H1 (cell line): ENCODE results near the gene PIP5K1B. TPM values are rescaled to one million over a fixed set of nuclear protein-coding genes. Genes with fewer than 3 reads are reported as not detected.

Experiments used
- EP300 ChIP-seq, 2 experiments: IDR thresholded peaks; 1 replicate in 1 of 2; 2 replicates in 1 of 2; pipeline ENCODE4 v1.6.1; 2011 to 2012; ENCODE audit warnings: low read depth in 2 of 2, low read length in 2 of 2, mild to moderate bottlenecking in 2 of 2, borderline replicate concordance in 1 of 2, inconsistent platforms in 1 of 2, moderate library complexity in 1 of 2
- MAFK ChIP-seq: IDR thresholded peaks from 2 replicates; pipeline ENCODE4 v1.6.1; 2012; ENCODE audit warnings: low read depth, mild to moderate bottlenecking, improper control_type of control experiment, low read length
- NANOG ChIP-seq: IDR thresholded peaks from 2 replicates; pipeline ENCODE4 v1.6.1; 2011; ENCODE audit warnings: low read length, low read depth, mild to moderate bottlenecking, inconsistent platforms; ENCODE audit not compliant: insufficient read depth, poor library complexity, severe bottlenecking
- RFX5 ChIP-seq: IDR thresholded peaks from 2 replicates; pipeline ENCODE4 v1.6.1; 2011; ENCODE audit warnings: low read depth, low read length, improper control_type of control experiment, borderline replicate concordance
- SIN3A ChIP-seq, 2 experiments: IDR thresholded peaks in 1 of 2; conservative IDR thresholded peaks in 1 of 2; 2 replicates each; pipeline ENCODE4 v1.6.1; 2011 to 2012; ENCODE audit warnings: low read length in 2 of 2, improper control_type of control experiment in 1 of 2, low read depth in 1 of 2, mild to moderate bottlenecking in 1 of 2
- SRF ChIP-seq: IDR thresholded peaks from 2 replicates; pipeline ENCODE4 v1.6.1; 2011; ENCODE audit warnings: mild to moderate bottlenecking, low read depth, low read length, moderate library complexity
- polyA plus RNA-seq, 7 experiments: library from polyadenylated mRNA; depleted of rRNA in 3 of 7; stranded (reverse) in 5 of 7; unstranded in 2 of 7; fragments of >200 nt in 5 of 7; fragments of 200-250 nt in 2 of 7; gene quantifications; 1 replicate in 5 of 7; 2 replicates in 1 of 7; 4 replicates in 1 of 7; pipeline versions ENCODE4 v1.2.1 to v1.2.3, GENCODE V29; 2011 to 2013; ENCODE audit warnings: missing spikeins in 2 of 7, mixed read lengths in 2 of 7
- total RNA-seq: library from RNA; stranded (reverse); fragmentation: NEBNext Ultra II Directional; extraction: Animal tissue kit (Norgen Biotek cat#: 25700); gene quantifications from 2 replicates; pipeline ENCODE4 v1.2.1, GENCODE V29; 2021

PIP5K1B gene
- total and polyA plus RNA-seq, 2 of the 8 experiments (the other 6 are each of a cell fraction or from before 2014, with no cell fraction given) = 4.7 to 7.7 TPM

DNA sequence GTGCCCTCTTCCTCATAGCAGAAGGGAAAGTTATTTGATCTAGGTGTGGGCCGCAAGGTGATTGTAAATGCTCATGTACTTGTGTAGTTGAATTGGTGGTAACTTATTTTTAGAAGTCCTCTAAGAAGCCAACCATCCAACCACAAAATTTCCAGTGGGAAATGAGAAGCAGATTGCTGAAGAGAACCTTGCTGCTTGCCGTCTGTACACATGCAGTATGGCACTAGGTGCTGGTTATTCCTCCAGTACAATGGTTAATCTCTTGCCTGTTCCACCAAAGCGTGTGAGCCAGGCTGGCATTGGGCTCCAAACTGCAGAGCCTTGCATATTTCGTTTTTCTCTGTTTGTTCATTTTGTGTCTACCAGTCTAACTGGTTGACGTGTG lies 28.0 kb downstream of the PIP5K1B start (continued):
- TF ChIP-seq RFX5 (no peak), SIN3A (conservative IDR thresholded peaks at IDR 0.05 in 1 of 2, IDR thresholded peaks at IDR 0.05 in 1 of 2; ENCODE audit: low read depth in 1 of 2, low read length in 2 of 2) (no peak), EP300 (IDR thresholded peaks at IDR 0.05; ENCODE audit: borderline replicate concordance in 1 of 2, low read depth in 2 of 2, low read length in 2 of 2) (no peak), NANOG (no peak), SRF (no peak), MAFK (no peak)
